CD14-positive monocyte (primary cell): ENCODE results near the gene ATP13A3. TPM values are rescaled to one million over a fixed set of nuclear protein-coding genes. Genes with fewer than 3 reads are reported as not detected.

ENCODE experiments used
- DNase-seq, 3 donors: peaks; one replicate each; pipeline ENCODE4 v3.0.0-alpha.2; 2011 to 2022
- H2AFZ ChIP-seq: 2 replicates; pipeline ENCODE4 v1.6.0; 2012; ENCODE audit warnings: mild to moderate bottlenecking, low read depth, low read length, inconsistent platforms; ENCODE audit not compliant: insufficient read depth, poor library complexity, severe bottlenecking
- H3K27ac ChIP-seq, 2 donors: 1 replicate in 1 of 2; 2 replicates in 1 of 2; pipeline ENCODE4 v1.5.1; 2012 to 2013; ENCODE audit warnings: low read length in 2 of 2, control low read depth in 1 of 2, inconsistent platforms in 1 of 2, low read depth in 1 of 2, mild to moderate bottlenecking in 1 of 2
- H3K27me3 ChIP-seq, 2 donors: one replicate each; pipeline versions ENCODE4 v1.6.0 to v1.6.1; 2011 to 2013; ENCODE audit warnings: low read length in 2 of 2; ENCODE audit not compliant: control insufficient read depth in 2 of 2, insufficient read depth in 2 of 2
- H3K36me3 ChIP-seq, 2 donors: replicated peaks in 1 of 2; 1 replicate in 1 of 2; 2 replicates in 1 of 2; pipeline versions ENCODE4 v1.5.1 to v1.6.1; 2012 to 2013; ENCODE audit warnings: low read length in 2 of 2, control low read depth in 1 of 2, inconsistent platforms in 1 of 2, mild to moderate bottlenecking in 1 of 2; ENCODE audit not compliant: insufficient read depth in 2 of 2, control insufficient read depth in 1 of 2
- H3K4me1 ChIP-seq, 2 donors: 1 replicate in 1 of 2; 2 replicates in 1 of 2; pipeline versions ENCODE4 v1.5.1 to v1.6.1; 2012 to 2013; ENCODE audit warnings: low read length in 2 of 2, control low read depth in 1 of 2, inconsistent platforms in 1 of 2, mild to moderate bottlenecking in 1 of 2, moderate library complexity in 1 of 2; ENCODE audit not compliant: insufficient read depth in 2 of 2, control insufficient read depth in 1 of 2
- H3K4me2 ChIP-seq: replicated peaks from 2 replicates; pipeline ENCODE3; 2012; ENCODE audit warnings: low read length, moderate library complexity, mild to moderate bottlenecking; ENCODE audit not compliant: poor library complexity, severe bottlenecking; ENCODE audit errors: extremely low read depth
- H3K4me3 ChIP-seq, 3 experiments: fragments of 200-600 bp in 1 of 3; sonication (generic) in 1 of 3; replicated peaks in 1 of 3; 1 replicate in 2 of 3; 2 replicates in 1 of 3; pipeline ENCODE4 v1.5.1; 2011 to 2013; ENCODE audit warnings: low read length in 3 of 3, mild to moderate bottlenecking in 3 of 3, control low read depth in 2 of 3, low read depth in 2 of 3, inconsistent platforms in 1 of 3, moderate library complexity in 1 of 3
- H3K79me2 ChIP-seq: 2 replicates; pipeline ENCODE4 v1.6.0; 2012; ENCODE audit warnings: mild to moderate bottlenecking, control low read depth, inconsistent platforms, low read length, moderate library complexity; ENCODE audit not compliant: insufficient read depth
- H3K9ac ChIP-seq: 2 replicates; pipeline ENCODE4 v1.6.0; 2017; ENCODE audit warnings: low read length, mild to moderate bottlenecking; ENCODE audit not compliant: insufficient read depth, poor library complexity, severe bottlenecking
- H3K9me3 ChIP-seq, 2 donors: replicated peaks in 1 of 2; 1 replicate in 1 of 2; 2 replicates in 1 of 2; pipeline versions ENCODE4 v1.5.1 to v1.6.1; 2012 to 2013; ENCODE audit warnings: low read length in 2 of 2, control low read depth in 1 of 2; ENCODE audit not compliant: control insufficient read depth in 1 of 2, insufficient read depth in 1 of 2
- H4K20me1 ChIP-seq: 2 replicates; pipeline ENCODE4 v1.6.0; 2012; ENCODE audit warnings: mild to moderate bottlenecking, low read length, control low read depth, moderate library complexity; ENCODE audit not compliant: insufficient read depth
- H3K27ac Mint-ChIP-seq, 7 donors: one replicate each; pipeline ENCODE4 v1.8.0; 2020; ENCODE audit warnings: mild to moderate bottlenecking in 7 of 7, mixed read lengths in 7 of 7, moderate library complexity in 6 of 7, inconsistent platforms in 2 of 7
- H3K27me3 Mint-ChIP-seq, 3 donors: one replicate each; pipeline ENCODE4 v1.8.0; 2021 to 2022; ENCODE audit warnings: low read depth in 3 of 3, mild to moderate bottlenecking in 3 of 3, mixed read lengths in 3 of 3, moderate library complexity in 3 of 3, inconsistent platforms in 1 of 3
- H3K36me3 Mint-ChIP-seq, 2 donors: one replicate each; pipeline ENCODE4 v1.8.0; 2020; ENCODE audit warnings: mixed read lengths in 2 of 2, inconsistent platforms in 1 of 2, mild to moderate bottlenecking in 1 of 2
- H3K4me1 Mint-ChIP-seq: one replicate; pipeline ENCODE4 v1.8.0; 2020; ENCODE audit warnings: mild to moderate bottlenecking, mixed read lengths
- H3K4me3 Mint-ChIP-seq, 2 donors: one replicate each; pipeline ENCODE4 v1.8.0; 2020; ENCODE audit warnings: mild to moderate bottlenecking in 2 of 2, mixed read lengths in 2 of 2, moderate library complexity in 1 of 2
- H3K9me3 Mint-ChIP-seq, 7 donors: one replicate each; pipeline ENCODE4 v1.8.0; 2020 to 2022; ENCODE audit warnings: mixed read lengths in 7 of 7, mild to moderate bottlenecking in 6 of 7, moderate library complexity in 6 of 7, inconsistent platforms in 2 of 7
- CTCF ChIP-seq: fragments of 200-600 bp; IDR thresholded peaks from one replicate; pipeline ENCODE4 v1.8.0; 2022; ENCODE audit warnings: antibody characterized with exemption, mild to moderate bottlenecking
- WGBS: methylation state at CpG from one replicate; pipeline ENCODE4 v1.1.5; 2013; ENCODE audit warnings: missing lambda C conversion rate; ENCODE audit not compliant: insufficient coverage; 5-methylcytosine and 5-hydroxymethylcytosine counted together
- intact Hi-C, 2 donors: fragments of 100-400 bp; cut with micrococcal nuclease; formaldehyde crosslinking; loops; one replicate each; pipeline versions ENCODE4 v1.15.0 to v1.15.1; 2023
- polyA plus RNA-seq, 3 donors: library from polyadenylated mRNA; depleted of rRNA in 1 of 3; unstranded in 2 of 3; stranded (reverse) in 1 of 3; fragments of 300-500 nt in 2 of 3; fragments of >200 nt in 1 of 3; fragmentation: Illumina TruSeq in 2 of 3; gene quantifications; 1 replicate in 2 of 3; 2 replicates in 1 of 3; pipeline ENCODE4 v1.2.3, GENCODE V29; 2012 to 2021

ATP13A3 gene
- polyA plus RNA-seq, 3 donors, result 4.7 to 19.5 (median 5.2) TPM

- Mint-ChIP-seq H3K36me3 (peaks cover 25% of the 10 kb centered on the region in 2 donors), H3K4me3 (no peak overlapping the region), H3K9me3 (peaks cover 0 to 7% (median 2%) of the 10 kb centered on the region in 7 donors), H3K27ac (no peak overlapping the region), H3K27me3 (peaks cover 33% of the 10 kb centered on the region in 3 donors), H3K4me1 (peaks cover 17% of the 10 kb centered on the region)
- no peak overlapping the region for H3K4me2 ChIP-seq
- H3K27me3 ChIP-seq, result peaks cover 20 to 33% of the 10 kb centered on the region in 2 donors
- H3K4me3 ChIP-seq, result no peak overlapping the region
- DNase-seq, result no peak
- peaks cover 14 to 15% of the 10 kb centered on the region in 2 donors for H3K4me1 ChIP-seq
- H3K9ac ChIP-seq, result no peak overlapping the region
- H4K20me1 ChIP-seq, result no peaks in the 10 kb centered on the region
- H3K79me2 ChIP-seq, result no peaks in the 10 kb centered on the region
- peaks cover 3 to 32% of the 10 kb centered on the region in 2 donors for H3K36me3 ChIP-seq
- 92% methylated on average over 7 of the region's 8 CpGs for WGBS
- peaks cover 0 to 12% of the 10 kb centered on the region in 2 donors for H3K9me3 ChIP-seq
- intact Hi-C loops, result loop anchor here in 1 of 2 donors (5.0 kb wide), 1 partner anchor 70 kb away; no protein-coding TSS in a partner anchor
- no peak overlapping the region for H3K27ac ChIP-seq
- no peak overlapping the region for H2AFZ ChIP-seq
- no peak for TF ChIP-seq CTCF
These were observed 84.9 kb downstream of the ATP13A3 start for GRCh38 chr3:194401868-194402329.

GRCh38 chr3:194401346-194401745 is 85.5 kb downstream of the ATP13A3 start:
- peaks cover 36 to 39% (median 37%) of the 10 kb centered on the region in 3 donors for H3K27me3 Mint-ChIP-seq
- Histone ChIP-seq H4K20me1 (no peaks in the 10 kb centered on the region), H3K4me1 (peaks cover 18 to 20% of the 10 kb centered on the region in 2 donors), H3K36me3 (peaks cover 3 to 26% of the 10 kb centered on the region in 2 donors), H3K4me3 (no peak overlapping the region), H3K9ac (no peak overlapping the region), H3K27me3 (peaks cover 23 to 37% of the 10 kb centered on the region in 2 donors), H3K79me2 (no peaks in the 10 kb centered on the region), H3K27ac (no peak overlapping the region), H3K4me2 (no peak overlapping the region), H2AFZ (no peak overlapping the region), H3K9me3 (peaks cover 0 to 15% of the 10 kb centered on the region in 2 donors)
- no peak for DNase-seq
- WGBS, result 98% methylated on average over 8 of the region's 9 CpGs
- peaks cover 0 to 7% (median 2%) of the 10 kb centered on the region in 7 donors for H3K9me3 Mint-ChIP-seq
- no peak overlapping the region for H3K27ac Mint-ChIP-seq
- H3K36me3 Mint-ChIP-seq, result peaks cover 20 to 21% of the 10 kb centered on the region in 2 donors
- H3K4me3 Mint-ChIP-seq, result no peak overlapping the region
- intact Hi-C loops, result loop anchor here in 1 of 2 donors (5.0 kb wide), 1 partner anchor 69 kb away; no protein-coding TSS in a partner anchor
- peaks cover 21% of the 10 kb centered on the region for H3K4me1 Mint-ChIP-seq
- TF ChIP-seq CTCF, result no peak
